ENCODE data around the gene PLLP. TPM values are rescaled to one million over a fixed set of nuclear protein-coding genes. Genes with fewer than 3 reads are reported as not detected.

PLLP gene
- total RNA-seq, 4 donors from 2014 or later: 58.4 to 241 (median 218) TPM

- intact Hi-C loops (cut with DNase I; ENCODE audit: low total_unique reads): no loop called here
- H3K4me3 ChIP-seq (ENCODE audit: low read depth, poor library complexity, severe bottlenecking): no peak overlapping the region
- DNase-seq (ENCODE audit: low spot score in 2 of 2): no peak
- WGBS, 2 donors: 100% methylated on average over 1 of the region's 1 CpG
- TF ChIP-seq POLR2A (IDR thresholded peaks at IDR 0.05) (no peak), CTCF (IDR thresholded peaks at IDR 0.05) (no peak)
Measured at GRCh38 chr16:57253466-57253865, 31.0 kb downstream of the PLLP start.

GRCh38 chr16:57252148-57252721 is 32.2 kb downstream of the PLLP start:
- 90 to 91% methylated on average over 6 of the region's 6 CpGs for WGBS, 2 donors
- DNase-seq (ENCODE audit: low spot score in 2 of 2): no peak
- no peak overlapping the region for H3K4me3 ChIP-seq (ENCODE audit: low read depth, poor library complexity, severe bottlenecking)
- intact Hi-C loops (cut with DNase I; ENCODE audit: low total_unique reads): no loop called here
- no peak for TF ChIP-seq CTCF (IDR thresholded peaks at IDR 0.05)
- TF ChIP-seq POLR2A (IDR thresholded peaks at IDR 0.05): no peak

GRCh38 chr16:57251352-57251751 is 33.1 kb downstream of the PLLP start:
- no peak for DNase-seq (ENCODE audit: low spot score in 2 of 2)
- TF ChIP-seq CTCF (IDR thresholded peaks at IDR 0.05) (no peak), POLR2A (IDR thresholded peaks at IDR 0.05) (no peak)
- WGBS, 2 donors: 93 to 96% methylated on average over 2 of the region's 2 CpGs
- H3K4me3 ChIP-seq (ENCODE audit: low read depth, poor library complexity, severe bottlenecking): no peak overlapping the region
- intact Hi-C loops (cut with DNase I; ENCODE audit: low total_unique reads): no loop called here

GRCh38 chr16:57245472-57246113 is 38.9 kb downstream of the PLLP start:
- WGBS, 2 donors: 3 to 4% methylated on average over 21 to 26 of the region's 28 CpGs
- DNase-seq (ENCODE audit: low spot score in 2 of 2): no peak
- TF ChIP-seq POLR2A (IDR thresholded peaks at IDR 0.05): no peak
- TF ChIP-seq CTCF (IDR thresholded peaks at IDR 0.05): no peak
- H3K4me3 ChIP-seq (ENCODE audit: low read depth, poor library complexity, severe bottlenecking): peak overlapping the region; percentile 85
- intact Hi-C loops (cut with DNase I; ENCODE audit: low total_unique reads): no loop called here

- TF ChIP-seq CTCF (IDR thresholded peaks at IDR 0.05) (no peak), POLR2A (IDR thresholded peaks at IDR 0.05) (no peak)
- H3K4me3 ChIP-seq (ENCODE audit: low read depth, poor library complexity, severe bottlenecking): peak within 1 kb of the TSS; percentile 85
- DNase-seq (ENCODE audit: low spot score in 2 of 2): peak; percentile 97 to 99
- intact Hi-C loops (cut with DNase I; ENCODE audit: low total_unique reads): no loop called here
- WGBS, 2 donors: 0 to 1% methylated on average over 37 to 71 of the region's 77 CpGs
Measured at GRCh38 chr16:57244767-57245471, 39.6 kb downstream of the PLLP start, which contains the start of gene ARL2BP. Gene ARL2BP (plus strand): TSS chr16:57245259. CDS start chr16:57245368, 109 bp downstream.

Measured in lower leg skin (tissue), 4 donors.